Transverse colon (tissue), 4 donors: Measurements from ENCODE around the gene PCLO. TPM values are rescaled to one million over a fixed set of nuclear protein-coding genes. Genes with fewer than 3 reads are reported as not detected.

Source experiments
- DNase-seq: peaks from one replicate; pipeline ENCODE4 v3.0.0-alpha.2; 2019
- H3K27ac ChIP-seq, 4 donors: fragments of 200-600 bp; sonication (generic); 2 replicates each; pipeline ENCODE4 v1.5.1; 2016 to 2018; ENCODE audit warnings: inconsistent platforms in 4 of 4
- H3K27me3 ChIP-seq: fragments of 200-600 bp; sonication (generic); 2 replicates; pipeline ENCODE4 v1.5.1; 2017; ENCODE audit warnings: inconsistent platforms
- H3K36me3 ChIP-seq, 4 donors: fragments of 200-600 bp; sonication (generic); 2 replicates each; pipeline ENCODE4 v1.5.1; 2017 to 2019; ENCODE audit warnings: inconsistent platforms in 4 of 4
- H3K4me1 ChIP-seq, 4 donors: fragments of 200-600 bp; sonication (generic); 2 replicates each; pipeline ENCODE4 v1.5.1; 2017 to 2020; ENCODE audit warnings: inconsistent platforms in 4 of 4
- H3K4me3 ChIP-seq, 4 donors: fragments of 200-600 bp; sonication (generic); 1 replicate in 1 of 4; 2 replicates in 3 of 4; pipeline versions ENCODE4 v1.5.1 to v1.6.1; 2017 to 2019; ENCODE audit warnings: inconsistent platforms in 4 of 4
- H3K9me3 ChIP-seq, 2 donors: fragments of 200-600 bp; sonication (generic); 2 replicates each; pipeline ENCODE4 v1.5.1; 2017 to 2019; ENCODE audit warnings: inconsistent platforms in 2 of 2
- CTCF ChIP-seq, 5 experiments: fragments of 200-600 bp in 3 of 5; fragments of 450-650 bp in 2 of 5; sonication (generic) in 3 of 5; IDR thresholded peaks; 1 replicate in 2 of 5; 2 replicates in 3 of 5; pipeline ENCODE4 v1.5.1; 2016 to 2017; ENCODE audit warnings: antibody characterized with exemption in 5 of 5, inconsistent platforms in 3 of 5, mild to moderate bottlenecking in 2 of 5, moderate library complexity in 1 of 5
- EP300 ChIP-seq: sonication (generic); formaldehyde crosslinking; IDR thresholded peaks from one replicate; pipeline ENCODE4 v1.6.1; 2017; ENCODE audit warnings: antibody characterized with exemption, low read depth
- POLR2A ChIP-seq: fragments of 450-650 bp; IDR thresholded peaks from one replicate; pipeline ENCODE4 v1.6.1; 2016; ENCODE audit warnings: antibody characterized with exemption, mild to moderate bottlenecking, moderate library complexity
- POLR2AphosphoS5 ChIP-seq, 3 donors: sonication (generic); formaldehyde crosslinking; IDR thresholded peaks; one replicate each; pipeline ENCODE4 v1.6.1; 2016; ENCODE audit warnings: antibody characterized with exemption in 3 of 3
- WGBS, 2 donors: methylation state at CpG; one replicate each; pipeline ENCODE4 v1.1.5; 2018; ENCODE audit warnings: low coverage in 1 of 2; 5-methylcytosine and 5-hydroxymethylcytosine counted together
- in situ Hi-C, 4 donors: fragments of 200-750 bp; cut with MboI; loops; one replicate each; pipeline versions ENCODE4 v1.15.0 to v1.15.1; 2017; ENCODE audit warnings: low sequenced_read_pairs in 3 of 4, low pct_ligation_motif_present in 1 of 4, low pct_unique_long_range_greater_than_20kb in 1 of 4
- intact Hi-C: fragments of 100-400 bp; cut with DNase I; formaldehyde crosslinking; loops from one replicate; pipeline ENCODE4 v1.15.1; 2023; ENCODE audit warnings: low total_unique reads
- small RNA-seq, 4 donors: library from RNA; depleted of rRNA; stranded (forward); fragments of <200 nt; gene quantifications; one replicate each; pipeline ENCODE3, GENCODE V24; 2016
- total RNA-seq, 4 donors: library from RNA; depleted of rRNA; stranded (reverse); fragments of >200 nt; gene quantifications; one replicate each; pipeline ENCODE4 v1.1.0, GENCODE V29; 2016

Gene PCLO
- total RNA-seq, 4 donors from 2014 or later, result 9.8 to 39.8 (median 16.2) TPM

- Histone ChIP-seq H3K36me3 (no peaks in the 10 kb centered on the region), H3K27me3 (no peaks in the 10 kb centered on the region), H3K9me3 (no peaks in the 10 kb centered on the region), H3K27ac (no peak overlapping the region), H3K4me1 (peaks cover 0 to 8% (median 2%) of the 10 kb centered on the region in 4 donors), H3K4me3 (no peak overlapping the region)
- no peak for DNase-seq
- whole genome bisulfite sequencing, 2 donors, result 20 to 31% methylated on average over 2 of the region's 2 CpGs
- in situ Hi-C loops, result no loop called here
- TF ChIP-seq POLR2AphosphoS5 (IDR thresholded peaks at IDR 0.05), result no peak
- no peak for TF ChIP-seq POLR2A
- TF ChIP-seq CTCF (IDR thresholded peaks at IDR 0.05), result no peak
- TF ChIP-seq EP300, result no peak
- intact Hi-C loops, result no loop called here
These were observed 457.0 kb downstream of the PCLO start for GRCh38 chr7:82705517-82706260.

DNA sequence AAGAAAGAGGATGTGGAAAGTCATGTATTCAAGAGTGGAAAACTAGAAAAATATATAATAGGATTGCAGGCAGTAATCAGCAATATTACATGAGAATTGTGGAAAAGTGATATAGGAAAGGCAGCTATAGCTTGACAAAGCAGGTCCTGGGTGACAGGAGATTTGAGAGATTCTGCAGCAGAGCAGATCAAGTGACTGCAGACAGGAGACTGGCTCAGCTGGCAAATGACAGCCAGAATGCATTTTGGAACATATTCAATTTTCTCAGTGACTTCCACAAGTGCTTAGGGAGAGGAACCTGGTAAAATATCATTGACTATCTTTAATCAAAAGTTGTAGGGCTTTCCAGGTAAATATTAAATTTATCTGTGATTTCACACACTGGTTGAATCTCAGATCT lies 458.6 kb downstream of the PCLO start:
- H3K4me3 ChIP-seq, result no peak overlapping the region
- TF ChIP-seq POLR2AphosphoS5 (IDR thresholded peaks at IDR 0.05) (no peak), POLR2A (no peak), CTCF (IDR thresholded peaks at IDR 0.05) (no peak), EP300 (no peak)
- no peaks in the 10 kb centered on the region for H3K27me3 ChIP-seq
- intact Hi-C loops (no loop called here), in situ Hi-C loops (no loop called here)
- H3K27ac ChIP-seq, result no peak overlapping the region
- no peak for DNase-seq
- no peaks in the 10 kb centered on the region for H3K36me3 ChIP-seq
- H3K9me3 ChIP-seq, result no peaks in the 10 kb centered on the region
- peaks cover 0 to 17% (median 5%) of the 10 kb centered on the region in 4 donors for H3K4me1 ChIP-seq

Small RNA genes within 50 kb of the gene (small RNA-seq; reads per million reads assigned to genes)
- 0 to 0.55 (median 0.35) reads per million in 4 donors for gene RNA5SP235
